ENCODE data around the gene ATAD1.
"Not testable (repeated sequence)": the region's sequence is repeated elsewhere in the genome, so short reads cannot be mapped to it uniquely, and the experiment has no call there.

ATAD1 gene

DNA sequence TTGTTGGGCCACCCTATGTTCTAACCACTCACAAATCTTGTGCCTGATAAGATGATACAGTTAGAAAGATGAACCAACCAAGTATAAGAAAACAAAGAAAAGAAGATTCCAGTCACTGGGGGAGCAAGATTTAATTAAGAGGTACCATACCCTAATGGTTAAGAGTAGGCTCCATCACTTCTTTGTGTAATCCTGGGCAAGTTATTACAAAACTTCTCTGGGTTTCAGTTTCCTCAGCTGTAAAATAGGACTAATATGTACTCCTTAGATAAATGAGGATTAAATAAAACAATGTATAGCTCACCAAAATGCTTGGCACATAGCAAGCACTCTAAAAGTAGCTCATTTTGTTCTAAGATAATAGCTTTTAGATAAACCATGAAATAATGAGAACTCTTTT, 58.5 kb downstream of the ATAD1 start:
- DNase-seq (ENCODE audit: extremely low read depth, low read depth) = no peak
- TF ChIP-seq, protein P1, sequence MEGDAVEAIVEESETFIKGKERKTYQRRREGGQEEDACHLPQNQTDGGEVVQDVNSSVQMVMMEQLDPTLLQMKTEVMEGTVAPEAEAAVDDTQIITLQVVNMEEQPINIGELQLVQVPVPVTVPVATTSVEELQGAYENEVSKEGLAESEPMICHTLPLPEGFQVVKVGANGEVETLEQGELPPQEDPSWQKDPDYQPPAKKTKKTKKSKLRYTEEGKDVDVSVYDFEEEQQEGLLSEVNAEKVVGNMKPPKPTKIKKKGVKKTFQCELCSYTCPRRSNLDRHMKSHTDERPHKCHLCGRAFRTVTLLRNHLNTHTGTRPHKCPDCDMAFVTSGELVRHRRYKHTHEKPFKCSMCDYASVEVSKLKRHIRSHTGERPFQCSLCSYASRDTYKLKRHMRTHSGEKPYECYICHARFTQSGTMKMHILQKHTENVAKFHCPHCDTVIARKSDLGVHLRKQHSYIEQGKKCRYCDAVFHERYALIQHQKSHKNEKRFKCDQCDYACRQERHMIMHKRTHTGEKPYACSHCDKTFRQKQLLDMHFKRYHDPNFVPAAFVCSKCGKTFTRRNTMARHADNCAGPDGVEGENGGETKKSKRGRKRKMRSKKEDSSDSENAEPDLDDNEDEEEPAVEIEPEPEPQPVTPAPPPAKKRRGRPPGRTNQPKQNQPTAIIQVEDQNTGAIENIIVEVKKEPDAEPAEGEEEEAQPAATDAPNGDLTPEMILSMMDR (IDR thresholded peaks at IDR 0.05; ENCODE audit: low read depth, low read length) = no peak

DNA sequence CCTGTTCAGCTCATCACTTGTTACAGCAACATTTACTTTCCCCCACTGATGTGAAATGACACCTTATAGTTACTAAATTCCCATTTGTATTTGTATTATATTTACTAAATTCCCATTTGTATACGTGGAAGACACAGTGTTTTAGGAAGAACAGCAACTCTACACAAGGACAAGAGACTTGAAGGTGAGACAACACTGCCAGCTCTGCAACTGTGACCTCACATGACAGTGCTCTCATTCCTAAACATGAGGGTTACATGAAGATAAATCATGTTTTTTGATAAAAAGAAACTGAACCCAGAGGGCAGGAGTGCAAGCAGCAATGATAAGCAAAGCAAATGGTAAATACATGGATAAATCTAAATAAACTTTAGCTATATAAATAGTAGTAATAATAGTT, 60.3 kb downstream of the ATAD1 start:
- no peak for DNase-seq (ENCODE audit: extremely low read depth, low read depth)
- TF ChIP-seq, protein P1 (IDR thresholded peaks at IDR 0.05; ENCODE audit: low read depth, low read length) = no peak

DNA sequence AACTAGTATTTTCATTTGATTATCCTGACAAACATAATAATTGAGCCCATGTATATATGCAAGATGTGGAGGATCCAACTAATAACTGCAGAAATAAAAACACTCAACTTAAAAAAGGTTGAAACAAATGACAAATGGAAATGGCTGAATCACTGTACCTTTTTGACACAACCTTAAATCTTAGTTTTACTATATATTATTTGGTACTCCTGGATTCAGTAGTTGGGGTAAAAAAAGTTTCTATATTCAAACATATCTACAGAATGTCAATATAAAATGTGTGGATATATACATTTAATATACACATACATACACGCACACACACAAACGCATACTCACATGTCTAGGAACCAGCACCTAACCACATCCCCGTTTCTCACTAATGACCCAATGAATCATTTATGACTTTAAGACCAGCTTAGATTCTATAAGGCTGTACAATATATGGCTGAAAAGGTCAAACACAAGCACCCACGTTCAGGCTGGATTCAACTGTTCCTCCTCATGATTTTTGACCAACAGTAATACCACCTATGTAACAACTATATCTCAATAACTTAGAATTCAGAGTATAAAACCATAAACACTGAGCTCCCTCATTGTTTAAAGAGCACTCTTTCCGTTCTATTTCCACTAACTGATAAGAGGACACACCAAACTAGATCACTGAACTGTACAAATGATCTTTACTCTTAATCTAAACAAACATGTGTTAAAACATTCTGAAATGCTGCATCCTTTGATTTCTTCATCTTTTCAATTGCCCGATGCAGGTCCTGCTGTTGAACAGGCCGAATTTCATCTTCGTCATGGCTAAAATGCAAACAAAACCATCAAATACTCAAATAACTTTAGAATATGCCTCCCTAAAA, 63.8 kb downstream of the ATAD1 start:
- DNase-seq (ENCODE audit: extremely low read depth, low read depth) = no peak
- TF ChIP-seq, protein P1 (IDR thresholded peaks at IDR 0.05; ENCODE audit: low read depth, low read length) = no peak

DNA sequence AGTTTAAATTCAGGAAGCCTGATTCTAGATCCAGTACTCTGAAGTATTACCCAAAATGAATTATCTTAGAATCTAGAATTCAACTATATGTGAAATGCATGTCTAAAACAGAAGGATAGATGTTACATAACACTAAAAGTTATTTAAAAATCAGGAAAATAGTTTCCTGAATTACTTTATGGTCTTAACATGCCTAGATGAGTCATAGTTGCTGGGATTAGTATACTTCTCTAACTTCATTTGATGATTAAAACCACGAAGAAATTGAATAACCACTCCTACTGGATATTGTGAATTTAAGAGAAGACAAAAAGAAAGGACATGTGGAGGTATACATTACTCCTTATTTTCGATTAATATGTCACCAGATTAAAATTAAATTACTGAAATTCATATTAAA, 65.5 kb downstream of the ATAD1 start:
- TF ChIP-seq, protein P1 (IDR thresholded peaks at IDR 0.05; ENCODE audit: low read depth, low read length) = no peak
- DNase-seq (ENCODE audit: extremely low read depth, low read depth) = no peak

DNA sequence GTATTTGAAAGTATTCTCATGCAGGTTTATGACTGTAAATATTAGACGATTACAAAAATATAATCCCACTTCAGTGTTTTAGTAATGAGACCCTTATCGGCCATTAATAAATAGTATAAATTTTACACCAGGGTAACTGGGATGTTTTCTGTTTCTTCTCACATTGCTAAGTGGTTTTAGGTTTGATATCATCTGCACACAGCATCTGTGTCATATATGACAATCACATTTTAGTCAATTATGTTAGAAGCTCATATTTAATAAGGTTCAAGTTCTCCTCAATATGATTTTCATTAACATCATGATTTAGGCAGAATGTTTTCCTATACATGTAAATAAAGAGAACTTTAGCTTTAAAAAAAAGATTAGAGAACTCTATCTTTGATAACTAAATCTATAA, 66.8 kb downstream of the ATAD1 start:
- TF ChIP-seq, protein P1 (IDR thresholded peaks at IDR 0.05; ENCODE audit: low read depth, low read length) = no peak
- DNase-seq (ENCODE audit: extremely low read depth, low read depth) = no peak

DNA sequence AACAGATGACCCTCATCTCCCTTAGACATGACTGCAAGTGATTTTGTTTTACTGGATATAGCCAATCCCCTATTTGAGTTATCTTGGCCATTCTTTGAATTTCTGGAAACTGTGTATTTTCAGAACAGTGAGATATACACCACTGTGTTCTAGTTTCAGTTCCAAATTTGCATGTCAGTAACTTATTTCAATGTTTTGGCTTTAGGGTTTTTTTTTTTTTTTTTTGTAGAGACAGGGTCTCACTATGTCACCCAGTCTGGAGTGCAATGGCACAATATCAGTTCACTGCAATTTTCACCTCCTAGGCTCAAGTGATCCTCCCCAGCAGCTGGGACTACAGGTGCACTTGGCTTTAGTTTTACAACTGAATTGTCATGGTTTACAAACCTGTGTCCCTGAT, 67.2 kb downstream of the ATAD1 start:
- TF ChIP-seq, protein P1 (IDR thresholded peaks at IDR 0.05; ENCODE audit: low read depth, low read length) = no peak
- no peak for DNase-seq (ENCODE audit: extremely low read depth, low read depth)

DNA sequence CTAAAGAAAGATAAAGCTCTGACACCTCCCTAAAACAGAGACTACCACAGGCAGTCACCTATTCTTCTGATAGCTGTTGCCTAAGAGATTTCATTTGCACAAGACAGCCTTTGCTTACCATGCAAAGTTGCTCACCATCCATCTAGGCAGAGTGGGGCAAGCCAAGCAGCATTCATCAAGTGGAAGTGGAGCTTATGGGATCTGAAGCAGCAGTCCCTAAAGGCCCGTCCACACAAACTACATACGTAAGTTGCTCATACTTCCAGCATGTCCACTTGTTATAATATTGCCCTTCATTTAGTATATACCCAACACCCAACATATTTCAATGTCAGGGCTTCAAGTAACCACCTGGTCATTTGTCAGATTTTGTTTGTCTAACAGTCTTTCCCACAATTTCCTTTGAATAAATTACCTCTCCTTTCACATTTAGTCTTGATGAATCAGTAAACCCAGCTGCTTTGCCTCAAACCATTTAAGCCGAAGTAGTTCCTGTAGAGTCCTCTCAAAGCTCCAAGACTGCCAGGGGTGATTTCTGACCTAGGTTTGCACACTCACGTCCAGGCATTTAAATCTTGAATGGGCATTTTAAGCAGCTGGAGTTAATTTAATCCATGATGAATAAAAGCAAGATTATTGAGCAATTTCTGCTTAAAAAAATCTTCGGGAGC, 67.9 kb downstream of the ATAD1 start:
- peak; percentile 86 for DNase-seq (ENCODE audit: extremely low read depth, low read depth)
- TF ChIP-seq, protein P1 (IDR thresholded peaks at IDR 0.05; ENCODE audit: low read depth, low read length) = no peak

DNA sequence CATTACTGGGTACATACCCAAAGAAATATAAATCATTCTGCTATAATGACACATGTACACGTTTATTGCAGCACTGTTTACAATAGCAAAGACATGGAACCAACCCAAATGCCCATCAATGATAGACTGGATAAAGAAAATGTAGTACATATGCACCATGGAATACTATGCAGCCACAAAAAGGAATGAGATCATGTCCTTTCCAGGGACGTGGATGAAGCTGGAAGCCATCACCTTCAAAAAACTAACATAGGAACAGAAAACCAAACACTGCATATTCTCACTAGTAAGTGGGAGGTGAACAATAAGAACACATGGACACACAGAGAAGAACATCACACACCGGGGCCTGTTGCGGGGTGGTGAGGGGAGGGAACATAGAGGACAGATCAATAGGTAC, 69.8 kb downstream of the ATAD1 start:
- not testable (repeated sequence) for DNase-seq (ENCODE audit: extremely low read depth, low read depth)

Measured in AG09319 (cell line).